ENCODE measurements around the gene FAM180A. TPM values are rescaled to one million over a fixed set of nuclear protein-coding genes. Genes with fewer than 3 reads are reported as not detected.

The FAM180A gene
- total and polyA plus RNA-seq, 2 experiments from 2014 or later: not detected

GRCh38 chr7:135723411-135723810, 25.2 kb downstream of the FAM180A start (continued):
- TF ChIP-seq ZNF462 (CRISPR knock-in tag; IDR thresholded peaks at IDR 0.05): no peak
- TF ChIP-seq ZNF331 (CRISPR knock-in tag; IDR thresholded peaks at IDR 0.05; ENCODE audit: low read depth): no peak
- TF ChIP-seq CREB1 (CRISPR knock-in tag; IDR thresholded peaks at IDR 0.05; ENCODE audit: low read depth): no peak
- TF ChIP-seq EZH2 (IDR thresholded peaks at IDR 0.05; ENCODE audit: low read depth, unreplicated experiment): no peak

- H3K9me3 Mint-ChIP-seq: no peaks in the 10 kb centered on the region
- H3K4me1 Mint-ChIP-seq: peaks cover 2% of the 10 kb centered on the region; the same call in 2 of the 3 replicates
- no peak overlapping the region for H3K27ac Mint-ChIP-seq
- Histone ChIP-seq H3K27me3 (ENCODE audit: insufficient read depth) (no peaks in the 10 kb centered on the region), H3K36me3 (ENCODE audit: insufficient read depth) (no peaks in the 10 kb centered on the region; the same call in 1 of the 2 replicates), H2AFZ (no peak overlapping the region), H3K9me2 (ENCODE audit: insufficient read depth) (no peaks in the 10 kb centered on the region), H3K4me2 (no peak overlapping the region), H3F3A (replicated peaks; ENCODE audit: low read depth) (no peaks in the 10 kb centered on the region), H3K27ac (ENCODE audit: low read depth) (no peak overlapping the region), H3K79me2 (replicated peaks; ENCODE audit: insufficient read depth) (no peaks in the 10 kb centered on the region), H3K4me3 (no peak overlapping the region), H4K20me1 (replicated peaks; ENCODE audit: insufficient read depth) (no peaks in the 10 kb centered on the region), H3K4me1 (ENCODE audit: insufficient read depth) (no peaks in the 10 kb centered on the region)
- H3K4me3 Mint-ChIP-seq: no peak overlapping the region
- peaks cover 7% of the 10 kb centered on the region for H3K27me3 Mint-ChIP-seq (ENCODE audit: insufficient read depth, low read depth, poor library complexity)
- H3K36me3 Mint-ChIP-seq (ENCODE audit: low read depth): no peaks in the 10 kb centered on the region
- ATAC-seq (peak; percentile 82), DNase-seq (ENCODE audit: low spot score) (peak; percentile 26)
- TF ChIP-seq STAT1 (IDR thresholded peaks at IDR 0.05; ENCODE audit: unreplicated experiment): no peak
- TF ChIP-seq, protein P1, sequence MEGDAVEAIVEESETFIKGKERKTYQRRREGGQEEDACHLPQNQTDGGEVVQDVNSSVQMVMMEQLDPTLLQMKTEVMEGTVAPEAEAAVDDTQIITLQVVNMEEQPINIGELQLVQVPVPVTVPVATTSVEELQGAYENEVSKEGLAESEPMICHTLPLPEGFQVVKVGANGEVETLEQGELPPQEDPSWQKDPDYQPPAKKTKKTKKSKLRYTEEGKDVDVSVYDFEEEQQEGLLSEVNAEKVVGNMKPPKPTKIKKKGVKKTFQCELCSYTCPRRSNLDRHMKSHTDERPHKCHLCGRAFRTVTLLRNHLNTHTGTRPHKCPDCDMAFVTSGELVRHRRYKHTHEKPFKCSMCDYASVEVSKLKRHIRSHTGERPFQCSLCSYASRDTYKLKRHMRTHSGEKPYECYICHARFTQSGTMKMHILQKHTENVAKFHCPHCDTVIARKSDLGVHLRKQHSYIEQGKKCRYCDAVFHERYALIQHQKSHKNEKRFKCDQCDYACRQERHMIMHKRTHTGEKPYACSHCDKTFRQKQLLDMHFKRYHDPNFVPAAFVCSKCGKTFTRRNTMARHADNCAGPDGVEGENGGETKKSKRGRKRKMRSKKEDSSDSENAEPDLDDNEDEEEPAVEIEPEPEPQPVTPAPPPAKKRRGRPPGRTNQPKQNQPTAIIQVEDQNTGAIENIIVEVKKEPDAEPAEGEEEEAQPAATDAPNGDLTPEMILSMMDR (conservative IDR thresholded peaks at IDR 0.05; ENCODE audit: low read depth in 2 of 2): no peak
- TF ChIP-seq JUNB (IDR thresholded peaks at IDR 0.05; ENCODE audit: unreplicated experiment): no peak
- no peak for TF ChIP-seq ZNF462 (CRISPR knock-in tag; IDR thresholded peaks at IDR 0.05)
- TF ChIP-seq ZNF331 (CRISPR knock-in tag; IDR thresholded peaks at IDR 0.05; ENCODE audit: low read depth): no peak
Measured at GRCh38 chr7:135721198-135721820, 27.3 kb downstream of the FAM180A start.
